ENCODE measurements around the gene CFAP69. TPM values are rescaled to one million over a fixed set of nuclear protein-coding genes. Genes with fewer than 3 reads are reported as not detected.

CFAP69 gene
- total and polyA plus RNA-seq, 2 donors (not counting 1 experiment from before 2014, with no cell fraction given) = 0.10 to 0.15 TPM

DNA sequence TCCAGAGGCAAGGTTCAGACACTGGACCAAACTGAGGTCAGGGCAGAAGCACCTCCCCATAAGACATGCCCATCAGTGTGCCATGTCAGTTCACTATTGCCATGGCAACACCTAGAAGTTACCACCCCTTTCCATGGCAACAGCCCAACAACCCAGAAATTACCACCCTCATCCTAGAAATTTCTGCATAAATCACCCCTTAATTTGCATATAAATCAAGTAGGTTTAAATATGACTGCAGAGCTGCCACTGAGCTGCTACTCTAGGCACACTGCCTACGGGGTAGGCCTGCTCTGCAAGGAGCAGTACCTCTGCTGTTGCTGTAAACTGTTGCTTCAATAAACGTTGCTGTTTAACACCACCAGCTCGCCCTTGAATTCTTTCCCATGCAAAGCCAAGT, 20.8 kb upstream of the CFAP69 start:
- Histone ChIP-seq H3K36me3 (replicated peaks in 1 of 2; ENCODE audit: control extremely low read depth in 1 of 2, control insufficient read depth in 1 of 2, extremely low read depth in 1 of 2, insufficient read depth in 2 of 2, low read length in 1 of 2) (no peaks in the 10 kb centered on the region), H4K20me1 (ENCODE audit: control insufficient read depth, insufficient read depth, low read length, poor library complexity, severe bottlenecking) (no peaks in the 10 kb centered on the region), H3K27me3 (replicated peaks in 1 of 4; ENCODE audit: control extremely low read depth in 1 of 4, control insufficient read depth in 3 of 4, insufficient read depth in 4 of 4, low read length in 3 of 4) (peaks cover 0 to 3% (median 1%) of the 10 kb centered on the region in 4 experiments), H3K9ac (ENCODE audit: low read length) (no peak overlapping the region), H3K79me2 (ENCODE audit: control insufficient read depth, insufficient read depth, low read length) (no peaks in the 10 kb centered on the region), H3K4me3 (ENCODE audit: control extremely low read depth in 1 of 5, extremely low read depth in 1 of 5, insufficient read depth in 1 of 5, low read depth in 2 of 5, low read length in 4 of 5) (no peak overlapping the region), H3K4me2 (replicated peaks; ENCODE audit: low read depth, low read length, poor library complexity, severe bottlenecking) (no peak overlapping the region), H3K9me3 (ENCODE audit: control extremely low read depth in 1 of 3, control insufficient read depth in 2 of 3, insufficient read depth in 1 of 3, low read length in 2 of 3) (no peaks in the 10 kb centered on the region), H3K27ac (ENCODE audit: low read length in 2 of 2) (no peak overlapping the region), H2AFZ (ENCODE audit: insufficient read depth, low read depth, low read length, poor library complexity, severe bottlenecking) (no peak overlapping the region), H3K4me1 (ENCODE audit: control insufficient read depth in 2 of 2, insufficient read depth in 2 of 2, low read length in 2 of 2) (no peaks in the 10 kb centered on the region)
- Mint-ChIP-seq H3K9me3 (ENCODE audit: insufficient read depth) (no peaks in the 10 kb centered on the region), H3K4me3 (no peak overlapping the region), H3K4me1 (no peaks in the 10 kb centered on the region), H3K27ac (no peak overlapping the region), H3K27me3 (peaks cover 22% of the 10 kb centered on the region)
- ATAC-seq (ENCODE audit: low read depth) (no peak), DNase-seq (no peak)
- 73% methylated on average over 3 of the region's 3 CpGs for WGBS (ENCODE audit: insufficient coverage)
- intact Hi-C loops (cut with micrococcal nuclease) = no loop called here
- TF ChIP-seq, protein P1, sequence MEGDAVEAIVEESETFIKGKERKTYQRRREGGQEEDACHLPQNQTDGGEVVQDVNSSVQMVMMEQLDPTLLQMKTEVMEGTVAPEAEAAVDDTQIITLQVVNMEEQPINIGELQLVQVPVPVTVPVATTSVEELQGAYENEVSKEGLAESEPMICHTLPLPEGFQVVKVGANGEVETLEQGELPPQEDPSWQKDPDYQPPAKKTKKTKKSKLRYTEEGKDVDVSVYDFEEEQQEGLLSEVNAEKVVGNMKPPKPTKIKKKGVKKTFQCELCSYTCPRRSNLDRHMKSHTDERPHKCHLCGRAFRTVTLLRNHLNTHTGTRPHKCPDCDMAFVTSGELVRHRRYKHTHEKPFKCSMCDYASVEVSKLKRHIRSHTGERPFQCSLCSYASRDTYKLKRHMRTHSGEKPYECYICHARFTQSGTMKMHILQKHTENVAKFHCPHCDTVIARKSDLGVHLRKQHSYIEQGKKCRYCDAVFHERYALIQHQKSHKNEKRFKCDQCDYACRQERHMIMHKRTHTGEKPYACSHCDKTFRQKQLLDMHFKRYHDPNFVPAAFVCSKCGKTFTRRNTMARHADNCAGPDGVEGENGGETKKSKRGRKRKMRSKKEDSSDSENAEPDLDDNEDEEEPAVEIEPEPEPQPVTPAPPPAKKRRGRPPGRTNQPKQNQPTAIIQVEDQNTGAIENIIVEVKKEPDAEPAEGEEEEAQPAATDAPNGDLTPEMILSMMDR (IDR thresholded peaks at IDR 0.05) = no peak
- no peak for TF ChIP-seq EZH2 (IDR thresholded peaks at IDR 0.05; ENCODE audit: borderline replicate concordance, insufficient read depth, low read depth, low read length, poor library complexity, severe bottlenecking)
- ChIA-PET CTCF (no interaction called here), POLR2A (no interaction called here)

DNA sequence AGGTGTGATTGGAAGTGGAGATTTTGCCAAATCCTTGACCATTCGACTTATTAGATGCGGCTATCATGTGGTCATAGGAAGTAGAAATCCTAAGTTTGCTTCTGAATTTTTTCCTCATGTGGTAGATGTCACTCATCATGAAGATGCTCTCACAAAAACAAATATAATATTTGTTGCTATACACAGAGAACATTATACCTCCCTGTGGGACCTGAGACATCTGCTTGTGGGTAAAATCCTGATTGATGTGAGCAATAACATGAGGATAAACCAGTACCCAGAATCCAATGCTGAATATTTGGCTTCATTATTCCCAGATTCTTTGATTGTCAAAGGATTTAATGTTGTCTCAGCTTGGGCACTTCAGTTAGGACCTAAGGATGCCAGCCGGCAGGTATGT, 19.8 kb upstream of the CFAP69 start:
- DNase-seq = no peak
- Histone ChIP-seq H3K4me3 (ENCODE audit: control extremely low read depth in 1 of 5, extremely low read depth in 1 of 5, insufficient read depth in 1 of 5, low read depth in 2 of 5, low read length in 4 of 5) (no peak overlapping the region), H3K4me2 (replicated peaks; ENCODE audit: low read depth, low read length, poor library complexity, severe bottlenecking) (no peak overlapping the region), H3K9me3 (ENCODE audit: control extremely low read depth in 1 of 3, control insufficient read depth in 2 of 3, insufficient read depth in 1 of 3, low read length in 2 of 3) (no peaks in the 10 kb centered on the region), H3K27ac (ENCODE audit: low read length in 2 of 2) (no peak overlapping the region), H2AFZ (ENCODE audit: insufficient read depth, low read depth, low read length, poor library complexity, severe bottlenecking) (no peak overlapping the region), H3K79me2 (ENCODE audit: control insufficient read depth, insufficient read depth, low read length) (no peaks in the 10 kb centered on the region), H3K4me1 (ENCODE audit: control insufficient read depth in 2 of 2, insufficient read depth in 2 of 2, low read length in 2 of 2) (no peaks in the 10 kb centered on the region), H3K9ac (ENCODE audit: low read length) (no peak overlapping the region), H3K36me3 (replicated peaks in 1 of 2; ENCODE audit: control extremely low read depth in 1 of 2, control insufficient read depth in 1 of 2, extremely low read depth in 1 of 2, insufficient read depth in 2 of 2, low read length in 1 of 2) (no peaks in the 10 kb centered on the region), H4K20me1 (ENCODE audit: control insufficient read depth, insufficient read depth, low read length, poor library complexity, severe bottlenecking) (no peaks in the 10 kb centered on the region), H3K27me3 (replicated peaks in 1 of 4; ENCODE audit: control extremely low read depth in 1 of 4, control insufficient read depth in 3 of 4, insufficient read depth in 4 of 4, low read length in 3 of 4) (peaks cover 0 to 3% (median 1%) of the 10 kb centered on the region in 4 experiments)
- H3K9me3 Mint-ChIP-seq (ENCODE audit: insufficient read depth) = no peaks in the 10 kb centered on the region
- CTCF ChIA-PET = no interaction called here
- no peak overlapping the region for H3K4me3 Mint-ChIP-seq
- TF ChIP-seq, protein P1 (IDR thresholded peaks at IDR 0.05) = no peak
- no peak for TF ChIP-seq EZH2 (IDR thresholded peaks at IDR 0.05; ENCODE audit: borderline replicate concordance, insufficient read depth, low read depth, low read length, poor library complexity, severe bottlenecking)
- no peak for ATAC-seq (ENCODE audit: low read depth)
- POLR2A ChIA-PET = no interaction called here
- no peaks in the 10 kb centered on the region for H3K4me1 Mint-ChIP-seq
- H3K27me3 Mint-ChIP-seq = peaks cover 17% of the 10 kb centered on the region
- H3K27ac Mint-ChIP-seq = no peak overlapping the region
- intact Hi-C loops (cut with micrococcal nuclease) = no loop called here
- no CpG with 5 or more reads among the region's 3 CpGs for WGBS (ENCODE audit: insufficient coverage)
